Activated CD8-positive, alpha-beta memory T cell treated with anti-CD3 and anti-CD28 coated beads for 48 hours (primary cell): ENCODE results near the gene ZNF202.

Source experiments
- DNase-seq, 3 experiments: peaks; one replicate each; pipeline ENCODE4 v3.0.0-alpha.2; 2020; ENCODE audit warnings: low read depth in 2 of 3, low spot score in 2 of 3

ZNF202 gene

GRCh38 chr11:123683428-123684170 lies 57.9 kb downstream of the ZNF202 start:
- DNase-seq: no peak

- no peak for DNase-seq
These were observed 58.6 kb downstream of the ZNF202 start for GRCh38 chr11:123682696-123683410.

- no peak for DNase-seq
These were observed 60.4 kb downstream of the ZNF202 start for GRCh38 chr11:123681030-123681429.

- DNase-seq: no peak
These were observed 63.2 kb downstream of the ZNF202 start for GRCh38 chr11:123678246-123678645.

GRCh38 chr11:123677510-123677909 lies 64.0 kb downstream of the ZNF202 start:
- no peak for DNase-seq

- no peak for DNase-seq
These were observed 67.2 kb downstream of the ZNF202 start for GRCh38 chr11:123674297-123674696.
